Activated CD4-positive, alpha-beta T cell treated with anti-CD3 and anti-CD28 coated beads, Interleukin-2, amount 10 ng/mL, durations not matched to agents 7 days and 5 days (primary cell): ENCODE measurements around the gene MZT2A. TPM values are rescaled to one million over a fixed set of nuclear protein-coding genes. Genes with fewer than 3 reads are reported as not detected.
"Not testable (repeated sequence)": the region's sequence is repeated elsewhere in the genome, so short reads cannot be mapped to it uniquely, and the experiment has no call there.

Experiments used
- CTCF ChIA-PET: fragments of 350-600 bp; sonication (Branson Sonifier 250); formaldehyde crosslinking; loops from one replicate; lab custom pipeline; 2021; ENCODE audit warnings: antibody characterized with exemption; lab: Charles Lee
- POLR2A ChIA-PET: fragments of 350-600 bp; sonication (Branson Sonifier 250); formaldehyde crosslinking; loops from one replicate; lab custom pipeline; 2021; ENCODE audit warnings: antibody characterized with exemption; lab: Charles Lee
- DNase-seq: peaks from one replicate; pipeline ENCODE4 v3.0.0-alpha.2; 2020
- H3K27ac Mint-ChIP-seq: one replicate; pipeline ENCODE4 v1.8.0; 2021; ENCODE audit warnings: mild to moderate bottlenecking, moderate library complexity, mixed read lengths
- H3K27me3 Mint-ChIP-seq: one replicate; pipeline ENCODE4 v1.8.0; 2021; ENCODE audit warnings: mixed read lengths
- H3K36me3 Mint-ChIP-seq: one replicate; pipeline ENCODE4 v1.8.0; 2021; ENCODE audit warnings: low read depth, mixed read lengths
- H3K4me1 Mint-ChIP-seq: one replicate; pipeline ENCODE4 v1.8.0; 2021; ENCODE audit warnings: mixed read lengths
- H3K4me3 Mint-ChIP-seq: one replicate; pipeline ENCODE4 v1.8.0; 2021; ENCODE audit warnings: mild to moderate bottlenecking, moderate library complexity, mixed read lengths
- H3K9me3 Mint-ChIP-seq: one replicate; pipeline ENCODE4 v1.8.0; 2021; ENCODE audit warnings: mixed read lengths
- total RNA-seq, 2 experiments: library from RNA; stranded (reverse); gene quantifications; one replicate each; pipeline ENCODE4 v1.2.3, GENCODE V29; 2021

Gene MZT2A
- total RNA-seq, 2 experiments from 2014 or later: 96.9 to 116 TPM

DNA sequence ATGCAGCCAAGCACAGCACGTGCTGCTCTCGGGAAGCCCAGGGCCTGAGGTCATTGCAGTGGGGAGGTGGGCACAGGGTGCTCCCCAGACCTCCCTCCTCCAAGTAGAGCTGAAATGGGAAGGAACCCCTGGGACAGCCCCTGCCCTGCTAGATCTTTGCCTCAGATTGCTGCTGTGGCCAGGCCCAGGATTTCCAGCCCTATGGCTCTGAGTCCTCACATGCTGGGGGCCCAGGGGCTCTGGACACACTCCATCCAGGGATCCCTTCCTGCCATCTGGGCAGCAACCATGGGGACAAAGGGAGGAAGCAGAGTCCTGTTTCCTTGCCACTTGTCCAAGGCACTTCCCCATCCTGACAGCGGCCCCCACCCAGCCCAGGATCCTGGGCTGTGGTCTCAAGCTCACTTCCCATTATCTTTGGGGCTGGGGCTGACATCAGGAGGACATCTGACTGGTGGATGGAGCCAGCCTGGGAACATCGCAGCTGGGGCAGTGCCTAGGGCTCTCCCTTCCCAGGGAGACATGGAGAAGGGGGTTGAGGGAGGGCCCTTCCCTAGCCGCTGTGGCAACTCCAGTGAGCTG, 37.8 kb upstream of the MZT2A start:
- H3K4me3 Mint-ChIP-seq, H3K27me3 Mint-ChIP-seq, H3K9me3 Mint-ChIP-seq, DNase-seq, H3K27ac Mint-ChIP-seq, CTCF ChIA-PET, H3K36me3 Mint-ChIP-seq, POLR2A ChIA-PET: not testable (repeated sequence)
- H3K4me1 Mint-ChIP-seq: peaks cover 18% of the 10 kb centered on the region

DNA sequence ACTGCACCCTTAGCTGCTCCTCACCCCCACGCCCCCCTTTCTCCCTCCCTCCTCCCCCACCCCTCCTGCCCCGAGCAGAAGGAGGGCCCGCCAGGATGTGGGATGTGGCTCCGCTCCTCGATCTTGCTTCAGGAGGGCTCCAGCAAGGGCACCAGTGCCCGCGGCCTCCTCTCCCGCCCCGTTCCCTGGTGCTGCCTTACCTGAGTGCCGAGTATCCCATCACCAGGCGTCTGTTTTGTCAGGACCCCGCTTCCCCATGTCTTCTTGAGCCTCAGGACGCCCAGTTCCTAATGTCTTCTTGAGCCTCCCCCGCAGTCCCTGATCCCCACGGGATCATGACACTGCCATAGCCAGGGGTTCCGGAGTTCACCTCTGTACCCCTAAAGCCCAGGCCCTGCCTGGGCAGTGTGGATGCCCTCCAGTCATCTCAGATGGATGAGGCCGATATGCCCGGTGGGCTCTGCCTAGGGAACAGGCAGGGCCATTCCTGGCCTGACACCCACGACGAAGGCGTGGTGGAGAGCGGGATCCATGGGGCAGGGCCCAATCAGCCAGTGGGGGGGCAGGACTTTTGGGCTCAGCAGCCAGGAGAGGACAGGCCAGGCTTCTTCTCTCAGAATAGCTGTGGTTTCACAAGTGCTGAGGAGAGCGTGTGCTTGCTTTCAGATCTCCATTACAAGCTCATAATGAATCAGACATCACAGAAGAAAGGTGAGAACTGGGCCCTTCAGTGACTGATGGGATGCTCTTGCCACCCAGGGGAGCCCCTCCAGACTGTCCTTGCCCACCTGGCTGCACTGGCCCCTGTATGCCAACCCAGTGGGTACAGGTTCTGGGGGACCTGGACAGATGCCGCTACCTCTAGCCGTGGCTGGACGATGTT, 37.0 kb upstream of the MZT2A start:
- H3K9me3 Mint-ChIP-seq, H3K36me3 Mint-ChIP-seq, CTCF ChIA-PET, POLR2A ChIA-PET, H3K27me3 Mint-ChIP-seq, DNase-seq: not testable (repeated sequence)
- Mint-ChIP-seq H3K27ac (peak overlapping the region; percentile 19), H3K4me3 (peak overlapping the region; percentile 34), H3K4me1 (peaks cover 18% of the 10 kb centered on the region)

DNA sequence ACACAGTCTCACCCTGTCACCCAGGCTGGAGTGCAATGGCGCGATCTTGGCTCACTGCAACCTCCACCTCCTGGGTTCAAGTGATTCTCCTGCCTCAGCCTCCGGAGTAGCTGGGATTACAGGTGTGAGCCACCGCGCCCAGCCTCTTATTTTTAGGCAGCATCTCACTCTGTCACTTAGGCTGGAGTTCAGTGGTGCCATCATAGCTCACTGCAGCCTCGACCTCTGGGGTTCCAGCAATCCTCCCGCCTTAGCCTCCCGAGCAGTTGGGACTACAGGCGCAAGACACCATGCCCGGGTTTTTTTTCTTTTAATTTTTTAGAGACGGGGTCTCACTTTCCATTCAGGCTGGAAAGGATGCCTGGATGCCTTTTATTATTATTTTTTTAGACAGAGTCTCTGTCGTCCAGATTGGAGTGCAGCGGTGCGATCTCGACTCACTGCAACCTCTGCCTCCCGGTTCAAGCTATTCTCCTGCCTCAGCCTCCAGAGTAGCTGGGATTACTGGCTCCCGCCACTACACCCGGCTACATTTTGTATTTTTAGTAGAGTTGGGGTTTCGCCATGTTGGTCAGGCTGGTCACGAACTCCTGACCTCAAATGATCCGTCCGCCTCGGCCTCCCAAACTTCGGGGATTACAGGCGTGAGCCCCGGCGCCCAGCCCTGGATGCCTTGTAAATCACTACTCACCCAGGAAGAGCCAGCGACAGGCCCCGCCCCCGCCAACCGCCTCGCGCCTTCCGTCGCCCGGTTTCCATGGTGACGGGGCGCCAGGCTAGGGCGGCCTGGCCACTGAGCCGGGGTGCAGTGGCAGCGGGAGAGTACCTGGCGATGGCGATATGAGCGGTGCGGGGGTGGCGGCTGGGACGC, 35.2 kb upstream of the MZT2A start, which contains the start of gene CCDC74A:
Gene CCDC74A (plus strand): TSS at position 758 of the 871 bp plus-strand sequence. CDS start 83 bp downstream, at position 841.
- H3K27me3 Mint-ChIP-seq, POLR2A ChIA-PET, H3K9me3 Mint-ChIP-seq, H3K36me3 Mint-ChIP-seq: not testable (repeated sequence)
- Mint-ChIP-seq H3K27ac (peak within 1 kb of the TSS; percentile 84), H3K4me1 (peaks cover 18% of the 10 kb centered on the region), H3K4me3 (peak within 1 kb of the TSS; percentile 77)
- CTCF ChIA-PET: interaction anchor here (0.6 to 1.3 kb wide), 2 partner anchors 34 to 373 kb away, joined by 4 to 6 read pairs; no protein-coding TSS in a partner anchor
- DNase-seq: peak; percentile 76

DNA sequence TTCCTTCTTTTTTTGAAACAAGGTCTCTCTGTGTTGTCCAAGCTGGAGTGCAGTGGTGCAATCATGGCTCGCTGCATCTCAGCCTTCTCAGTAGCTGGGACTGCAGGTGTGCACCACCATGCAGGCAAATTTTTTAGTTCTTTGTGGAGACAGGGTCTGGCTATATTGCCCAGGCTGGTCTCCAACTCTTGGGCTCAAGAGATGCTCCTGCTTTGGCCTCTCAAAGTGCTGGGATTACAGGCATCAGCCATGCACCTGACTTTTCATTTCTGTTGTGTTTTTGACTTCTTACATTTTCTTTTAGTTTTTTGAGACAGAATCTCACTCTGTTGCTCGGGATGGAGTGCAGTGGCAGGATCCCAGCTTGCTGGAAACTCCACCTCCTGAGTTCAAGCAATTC, 33.1 kb upstream of the MZT2A start:
- POLR2A ChIA-PET, DNase-seq, H3K36me3 Mint-ChIP-seq, H3K4me3 Mint-ChIP-seq, H3K27me3 Mint-ChIP-seq, H3K27ac Mint-ChIP-seq, CTCF ChIA-PET, H3K9me3 Mint-ChIP-seq: not testable (repeated sequence)
- H3K4me1 Mint-ChIP-seq: peaks cover 18% of the 10 kb centered on the region

DNA sequence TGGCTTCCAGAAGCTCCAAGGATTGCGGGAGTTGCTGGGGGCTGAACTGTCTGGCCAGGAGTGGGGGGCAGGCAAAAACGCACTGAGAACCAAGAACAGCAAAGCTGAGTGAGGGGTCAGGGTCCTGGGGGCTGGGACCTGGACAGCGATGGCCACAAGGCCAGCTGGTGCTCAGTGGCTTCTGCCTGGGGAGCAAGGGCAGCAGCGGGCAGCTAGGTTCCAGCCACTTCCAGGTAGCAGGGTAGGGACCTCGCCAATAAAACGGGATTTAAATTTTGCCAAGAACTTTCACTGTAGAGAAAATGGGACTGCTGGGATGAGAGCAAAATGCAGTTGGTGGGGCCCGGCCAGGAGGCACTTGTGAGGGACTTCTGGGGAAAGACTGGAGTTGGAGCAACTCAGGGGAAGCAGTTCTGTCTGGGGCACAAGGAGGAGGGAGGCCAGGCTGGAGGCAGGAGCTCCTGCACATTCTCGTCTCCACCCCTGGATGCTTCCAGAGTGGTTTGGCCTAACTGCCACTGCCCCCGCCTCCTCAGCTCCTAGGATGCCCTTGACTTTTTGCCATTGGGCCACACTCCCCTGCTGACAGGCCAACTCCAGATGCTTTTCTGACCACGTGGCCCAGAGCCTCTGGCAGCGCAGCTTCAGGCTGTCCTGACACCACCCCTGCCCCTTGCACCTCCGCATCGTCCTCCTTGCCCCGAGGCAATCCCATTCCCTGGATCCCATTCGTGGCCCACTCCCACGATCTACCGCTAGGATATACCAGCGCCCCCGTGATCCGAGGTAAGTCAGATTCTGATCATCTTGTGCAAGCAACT, 30.0 kb upstream of the MZT2A start:
- H3K27ac Mint-ChIP-seq: no peak overlapping the region
- H3K4me1 Mint-ChIP-seq: peaks cover 3% of the 10 kb centered on the region
- POLR2A ChIA-PET: no interaction called here
- no peak overlapping the region for H3K4me3 Mint-ChIP-seq
- CTCF ChIA-PET: interaction anchor here (0.9 to 1.7 kb wide), 2 partner anchors 28 to 30 kb away, joined by 3 to 5 read pairs; partner anchors contain the start of gene MZT2A
- no peaks in the 10 kb centered on the region for H3K27me3 Mint-ChIP-seq
- no peak for DNase-seq
- peaks cover 7% of the 10 kb centered on the region for H3K36me3 Mint-ChIP-seq
- no peaks in the 10 kb centered on the region for H3K9me3 Mint-ChIP-seq

DNA sequence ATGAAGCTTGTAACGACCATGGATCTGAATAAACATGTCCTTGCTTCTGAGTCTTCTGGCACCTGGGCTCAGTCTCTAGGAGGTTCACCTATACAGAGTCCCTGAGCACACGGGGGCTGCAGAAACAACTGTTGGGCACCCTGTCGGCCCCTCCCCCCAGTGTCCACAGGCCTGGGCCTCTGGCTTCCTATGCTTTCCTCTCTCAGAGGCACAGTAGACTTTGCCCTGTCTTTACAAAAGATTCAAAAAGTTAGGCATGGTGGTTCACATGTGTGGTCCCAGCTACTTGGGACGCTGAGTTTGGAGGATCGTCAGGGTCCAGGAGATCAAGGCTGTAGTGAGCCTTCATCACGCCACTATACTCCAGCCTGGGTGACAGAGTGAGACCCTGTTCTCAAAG, 29.3 kb upstream of the MZT2A start:
- POLR2A ChIA-PET, H3K4me3 Mint-ChIP-seq, H3K27me3 Mint-ChIP-seq, H3K4me1 Mint-ChIP-seq, DNase-seq, H3K9me3 Mint-ChIP-seq, H3K27ac Mint-ChIP-seq, H3K36me3 Mint-ChIP-seq: not testable (repeated sequence)
- CTCF ChIA-PET: interaction anchor here (0.9 to 1.7 kb wide), 2 partner anchors 27 to 29 kb away, joined by 3 to 5 read pairs; partner anchors contain the start of gene MZT2A

DNA sequence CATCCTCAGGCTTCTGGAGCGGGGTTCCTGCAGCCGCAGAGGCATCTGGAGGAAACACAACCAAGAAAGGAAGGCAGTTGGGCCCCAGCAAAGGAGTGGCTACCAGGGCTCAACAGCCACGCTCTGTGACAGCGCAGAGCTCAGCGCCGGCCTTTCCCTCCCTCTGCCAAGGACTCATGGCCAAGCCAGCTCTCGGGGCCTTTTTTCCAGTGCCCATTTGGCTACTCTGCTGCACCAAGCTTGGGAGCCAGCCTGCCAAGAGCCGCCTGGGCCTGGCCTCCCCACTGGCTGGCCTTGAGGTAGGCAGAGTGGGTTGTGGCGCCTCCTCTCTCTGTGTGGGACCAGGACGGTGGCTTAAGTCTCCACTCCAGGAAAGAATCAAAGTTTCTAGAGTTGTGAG, 28.3 kb upstream of the MZT2A start:
- Mint-ChIP-seq H3K4me3 (no peak overlapping the region), H3K27me3 (no peaks in the 10 kb centered on the region), H3K9me3 (no peaks in the 10 kb centered on the region), H3K36me3 (peaks cover 7% of the 10 kb centered on the region), H3K4me1 (no peaks in the 10 kb centered on the region), H3K27ac (no peak overlapping the region)
- ChIA-PET CTCF (no interaction called here), POLR2A (no interaction called here)
- no peak for DNase-seq

DNA sequence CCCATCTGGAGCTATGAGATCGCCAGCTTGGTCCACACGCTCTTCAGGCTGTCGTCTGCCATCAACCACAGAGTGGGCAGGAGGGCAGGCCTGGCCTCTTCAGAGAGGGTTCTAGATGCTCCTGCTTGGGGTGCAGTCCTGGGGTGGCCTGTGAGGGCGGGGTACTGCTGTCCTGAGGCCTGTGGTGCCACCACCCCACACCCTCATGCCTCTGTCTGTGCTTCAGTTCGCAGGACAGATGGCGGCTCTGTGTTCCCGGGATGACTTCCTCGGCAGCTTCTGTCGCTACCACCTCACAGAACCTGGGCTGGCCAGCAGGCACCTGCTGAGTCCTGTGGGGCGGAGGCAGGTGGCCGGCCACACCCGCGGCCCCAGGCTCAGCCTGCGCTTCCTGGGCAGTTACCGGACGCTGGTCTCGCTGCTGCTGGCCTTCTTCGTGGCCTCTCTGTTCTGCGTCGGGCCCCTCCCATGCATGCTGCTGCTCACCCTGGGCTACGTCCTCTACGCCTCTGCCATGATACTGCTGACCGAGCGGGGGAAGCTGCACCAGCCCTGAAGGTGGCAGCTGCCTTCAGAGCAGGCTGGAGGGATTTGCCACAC, 27.8 kb upstream of the MZT2A start:
- H3K36me3 Mint-ChIP-seq, H3K4me3 Mint-ChIP-seq, DNase-seq, POLR2A ChIA-PET, H3K27ac Mint-ChIP-seq, H3K4me1 Mint-ChIP-seq, H3K9me3 Mint-ChIP-seq, H3K27me3 Mint-ChIP-seq, CTCF ChIA-PET: not testable (repeated sequence)

DNA sequence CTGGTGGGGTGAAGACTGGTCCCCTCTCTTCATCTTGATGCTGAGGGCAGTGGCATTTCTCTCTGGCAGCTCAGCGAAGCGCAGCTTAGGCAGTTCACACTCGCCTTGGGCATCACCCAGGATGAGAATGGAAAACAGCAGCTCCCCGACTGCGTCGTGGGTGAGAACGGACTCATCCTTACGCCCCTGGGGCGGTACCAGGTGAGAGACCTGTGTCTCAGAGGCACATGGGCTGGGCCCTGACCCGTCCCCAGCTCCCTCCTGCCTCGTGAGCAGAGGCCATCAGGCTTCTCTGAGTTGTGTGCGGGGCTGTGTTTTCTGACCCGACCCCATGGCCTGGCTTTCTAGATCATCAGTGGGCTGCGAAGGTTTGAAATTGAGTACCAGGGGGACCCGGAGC, 27.3 kb upstream of the MZT2A start:
- Mint-ChIP-seq H3K4me1 (peaks cover 3% of the 10 kb centered on the region), H3K9me3 (no peaks in the 10 kb centered on the region)

DNA sequence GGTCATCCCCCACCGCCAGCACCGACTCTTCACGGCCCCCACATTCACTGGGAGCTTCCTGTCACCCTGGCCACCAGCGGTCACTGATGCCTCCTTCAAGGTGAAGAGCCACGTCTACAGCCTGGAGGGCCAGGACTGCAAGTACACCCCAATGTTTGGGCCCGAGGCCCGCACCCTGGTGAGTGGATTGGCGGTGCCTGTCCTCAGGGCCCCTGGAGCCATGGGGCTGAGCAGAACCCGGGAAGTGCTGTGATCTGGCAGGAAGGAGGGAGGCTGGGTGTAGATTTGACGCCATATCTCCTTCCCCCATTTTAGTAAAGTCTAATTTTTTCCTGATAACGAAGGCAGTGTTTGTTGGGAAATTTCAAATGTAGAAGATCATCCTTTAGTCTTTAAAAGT, 26.3 kb upstream of the MZT2A start:
- H3K9me3 Mint-ChIP-seq, CTCF ChIA-PET, POLR2A ChIA-PET, H3K27ac Mint-ChIP-seq, H3K27me3 Mint-ChIP-seq, H3K36me3 Mint-ChIP-seq, DNase-seq, H3K4me3 Mint-ChIP-seq: not testable (repeated sequence)
- peaks cover 11% of the 10 kb centered on the region for H3K4me1 Mint-ChIP-seq

More for the DNA sequence above, 27.3 kb upstream of the MZT2A start:
- H3K27me3 Mint-ChIP-seq: no peaks in the 10 kb centered on the region
- ChIA-PET POLR2A (no interaction called here), CTCF (no interaction called here)
- no peak overlapping the region for H3K27ac Mint-ChIP-seq
- DNase-seq: no peak
- H3K36me3 Mint-ChIP-seq: peaks cover 7% of the 10 kb centered on the region
- H3K4me3 Mint-ChIP-seq: no peak overlapping the region

DNA sequence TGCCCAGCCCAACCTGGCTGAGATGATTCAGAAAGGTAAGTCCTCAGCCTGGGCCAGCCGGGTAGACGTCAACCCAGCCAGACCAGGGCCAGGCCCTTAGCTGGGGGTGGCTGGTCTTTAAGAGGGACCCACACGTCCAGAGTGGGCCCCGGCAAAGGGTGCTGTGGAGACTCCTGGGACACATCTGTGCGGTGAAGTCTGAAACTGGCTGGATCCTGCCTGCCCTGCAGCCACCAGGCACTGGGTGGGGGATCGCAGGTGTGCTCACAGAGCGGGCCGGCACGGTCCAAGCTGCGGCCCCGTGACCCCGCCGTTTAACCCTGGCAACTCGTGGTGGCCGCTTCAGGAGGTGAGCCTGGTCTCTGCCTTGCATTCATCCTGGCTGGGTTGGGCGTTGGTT, 25.7 kb upstream of the MZT2A start:
- CTCF ChIA-PET: not testable (repeated sequence)

More for the DNA sequence above, 25.7 kb upstream of the MZT2A start:
- H3K36me3 Mint-ChIP-seq, DNase-seq, POLR2A ChIA-PET, H3K27ac Mint-ChIP-seq, H3K9me3 Mint-ChIP-seq, H3K27me3 Mint-ChIP-seq, H3K4me3 Mint-ChIP-seq: not testable (repeated sequence)
- H3K4me1 Mint-ChIP-seq: peaks cover 11% of the 10 kb centered on the region
